WTC11 (cell line): ENCODE results near the gene SNX32. TPM values are rescaled to one million over a fixed set of nuclear protein-coding genes. Genes with fewer than 3 reads are reported as not detected.

Source experiments
- ATAC-seq: fragments of 200-7000 bp; cut with Tn5 transposase; 2 replicates; pipeline ENCODE4 v1.10.0; 2021; ENCODE audit warnings: mild to moderate bottlenecking, moderate library complexity
- CTCF ChIA-PET: fragments of 300-600 bp; sonication (Branson Sonifier 250); formaldehyde crosslinking; loops from one replicate; lab custom pipeline; 2021; ENCODE audit warnings: antibody characterized with exemption; lab: Charles Lee
- POLR2A ChIA-PET: fragments of 350-600 bp; sonication (Branson Sonifier 250); formaldehyde crosslinking; loops from one replicate; lab custom pipeline; 2021; ENCODE audit warnings: antibody characterized with exemption; lab: Charles Lee
- DNase-seq: peaks from one replicate; pipeline ENCODE4 v3.0.0; 2021; ENCODE audit warnings: low spot score
- H3K27ac Mint-ChIP-seq: 2 replicates; pipeline ENCODE4 v1.8.0; 2021; ENCODE audit warnings: mixed read lengths
- H3K27me3 Mint-ChIP-seq: 2 replicates; pipeline ENCODE4 v1.8.0; 2021; ENCODE audit warnings: low read depth, mild to moderate bottlenecking, moderate library complexity, mixed read lengths
- H3K36me3 Mint-ChIP-seq: 2 replicates; pipeline ENCODE4 v1.8.0; 2021; ENCODE audit warnings: mixed read lengths
- H3K4me1 Mint-ChIP-seq: 2 replicates; pipeline ENCODE4 v1.8.0; 2022; ENCODE audit warnings: mixed read lengths
- H3K4me3 Mint-ChIP-seq: 2 replicates; pipeline ENCODE4 v1.8.0; 2021; ENCODE audit warnings: mild to moderate bottlenecking, moderate library complexity, mixed read lengths
- H3K9me3 Mint-ChIP-seq: 2 replicates; pipeline ENCODE4 v1.8.0; 2021; ENCODE audit warnings: mixed read lengths
- AR ChIP-seq: fragments of 250-450 bp; sonication (Bioruptor Pico); IDR thresholded peaks from 2 replicates; pipeline ENCODE4 v1.9.0; 2021; ENCODE audit warnings: mild to moderate bottlenecking
- ATF2 ChIP-seq: sonication (generic); formaldehyde crosslinking; IDR thresholded peaks from 2 replicates; pipeline ENCODE4 v1.8.1; 2022; ENCODE audit warnings: low read depth, missing genetic modification reagents, borderline replicate concordance
- CBFB ChIP-seq: sonication (generic); formaldehyde crosslinking; IDR thresholded peaks from 2 replicates; pipeline ENCODE4 v1.8.1; 2022; ENCODE audit warnings: mild to moderate bottlenecking, low read depth, missing genetic modification reagents
- E2F4 ChIP-seq: sonication (generic); formaldehyde crosslinking; IDR thresholded peaks from 2 replicates; pipeline ENCODE4 v1.8.1; 2022; ENCODE audit warnings: low read depth, mild to moderate bottlenecking, moderate library complexity, missing genetic modification reagents, borderline replicate concordance
- ETV6 ChIP-seq: sonication (generic); formaldehyde crosslinking; IDR thresholded peaks from 2 replicates; pipeline ENCODE4 v1.8.1; 2022; ENCODE audit warnings: mild to moderate bottlenecking, missing genetic modification reagents
- NFATC4 ChIP-seq: fragments of 250-450 bp; sonication (Bioruptor Pico); IDR thresholded peaks from 2 replicates; pipeline ENCODE4 v1.9.0; 2021; ENCODE audit warnings: mild to moderate bottlenecking
- NR3C1 ChIP-seq: sonication (generic); formaldehyde crosslinking; conservative IDR thresholded peaks from 2 replicates; pipeline ENCODE4 v1.8.1; 2023; ENCODE audit warnings: low read depth, mild to moderate bottlenecking, missing genetic modification reagents
- PREB ChIP-seq: sonication (generic); formaldehyde crosslinking; IDR thresholded peaks from 2 replicates; pipeline ENCODE4 v1.8.1; 2022; ENCODE audit warnings: mild to moderate bottlenecking, missing genetic modification reagents, moderate library complexity, borderline replicate concordance
- ZNF317 ChIP-seq: sonication (generic); formaldehyde crosslinking; IDR thresholded peaks from 2 replicates; pipeline ENCODE4 v1.8.1; 2023; ENCODE audit warnings: low read depth, mild to moderate bottlenecking, moderate library complexity, missing genetic modification reagents, borderline replicate concordance
- ZNF396 ChIP-seq: fragments of 250-450 bp; sonication (Bioruptor Pico); IDR thresholded peaks from 2 replicates; pipeline ENCODE4 v1.8.0; 2021; ENCODE audit warnings: mild to moderate bottlenecking, moderate library complexity, borderline replicate concordance
- total RNA-seq: library from RNA; stranded (reverse); gene quantifications from 3 replicates; pipeline ENCODE4 v1.2.3, GENCODE V29; 2021
- TF ChIP-seq, protein P1 (sequence below): sonication (generic); formaldehyde crosslinking; IDR thresholded peaks from 2 replicates; pipeline ENCODE4 v1.8.1; 2023; ENCODE audit warnings: mild to moderate bottlenecking, missing genetic modification reagents
- TF ChIP-seq, protein P2 (sequence below): sonication (generic); formaldehyde crosslinking; IDR thresholded peaks from 2 replicates; pipeline ENCODE4 v1.8.0; 2022; ENCODE audit warnings: mild to moderate bottlenecking, missing genetic modification reagents
- TF ChIP-seq, protein P3 (sequence below): sonication (generic); formaldehyde crosslinking; IDR thresholded peaks from 2 replicates; pipeline ENCODE4 v1.8.1; 2023; ENCODE audit warnings: mild to moderate bottlenecking, missing genetic modification reagents, borderline replicate concordance
- TF ChIP-seq, protein P4 (sequence below): sonication (generic); formaldehyde crosslinking; IDR thresholded peaks from 2 replicates; pipeline ENCODE4 v1.8.0; 2023; ENCODE audit warnings: missing genetic modification reagents, mild to moderate bottlenecking, borderline replicate concordance

Gene SNX32
- total RNA-seq, 1 experiment from 2014 or later, result 2.9 TPM

DNA sequence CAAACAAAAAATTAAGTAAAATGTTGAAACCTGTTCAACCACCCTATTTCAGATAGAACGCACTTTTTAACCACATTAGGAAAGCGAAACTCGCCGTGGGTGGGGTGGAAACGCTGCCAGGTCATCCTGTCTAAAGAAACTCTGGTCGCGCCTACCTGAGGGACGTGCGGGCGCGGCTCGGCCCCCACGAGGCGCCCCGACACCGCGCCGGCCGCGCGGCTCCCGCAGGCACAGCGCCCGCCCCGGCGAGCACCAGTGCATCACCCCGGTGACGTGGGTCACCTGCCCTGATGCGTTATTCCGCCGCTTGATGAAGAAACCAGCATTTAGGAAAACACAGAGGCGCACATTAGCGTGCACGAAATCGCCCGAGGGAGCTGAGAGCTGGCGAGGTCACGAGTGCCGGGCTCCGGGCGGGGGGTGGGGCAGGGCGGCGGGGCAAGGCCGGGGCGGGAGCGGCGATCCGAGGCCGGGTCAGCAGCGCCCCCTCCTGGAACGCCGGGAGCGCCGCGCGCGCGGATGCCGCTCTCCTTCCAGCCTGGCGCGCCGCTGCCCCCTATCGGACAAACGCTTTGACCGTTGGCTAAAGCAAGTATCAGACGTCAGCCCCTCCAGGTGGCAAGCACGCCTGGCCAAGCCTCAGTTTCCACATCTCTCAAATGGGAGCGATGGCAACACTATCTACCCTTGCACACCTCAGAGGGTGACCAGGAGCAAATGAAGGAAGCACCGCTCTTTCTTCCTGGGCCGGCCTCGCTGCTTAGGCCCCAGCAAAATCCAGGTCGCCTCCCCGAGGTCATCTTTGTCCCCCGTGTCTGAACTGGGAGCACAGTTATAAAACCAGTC lies 15.7 kb upstream of the SNX32 start (continued):
- TF ChIP-seq, protein P1, sequence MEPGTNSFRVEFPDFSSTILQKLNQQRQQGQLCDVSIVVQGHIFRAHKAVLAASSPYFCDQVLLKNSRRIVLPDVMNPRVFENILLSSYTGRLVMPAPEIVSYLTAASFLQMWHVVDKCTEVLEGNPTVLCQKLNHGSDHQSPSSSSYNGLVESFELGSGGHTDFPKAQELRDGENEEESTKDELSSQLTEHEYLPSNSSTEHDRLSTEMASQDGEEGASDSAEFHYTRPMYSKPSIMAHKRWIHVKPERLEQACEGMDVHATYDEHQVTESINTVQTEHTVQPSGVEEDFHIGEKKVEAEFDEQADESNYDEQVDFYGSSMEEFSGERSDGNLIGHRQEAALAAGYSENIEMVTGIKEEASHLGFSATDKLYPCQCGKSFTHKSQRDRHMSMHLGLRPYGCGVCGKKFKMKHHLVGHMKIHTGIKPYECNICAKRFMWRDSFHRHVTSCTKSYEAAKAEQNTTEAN (CRISPR knock-in tag), result no peak
- TF ChIP-seq CBFB (CRISPR knock-in tag) (no peak), PREB (CRISPR knock-in tag) (no peak), AR (CRISPR knock-in tag) (no peak), ETV6 (no peak), ZNF396 (no peak), NR3C1 (CRISPR knock-in tag) (no peak)
- TF ChIP-seq, protein P2, sequence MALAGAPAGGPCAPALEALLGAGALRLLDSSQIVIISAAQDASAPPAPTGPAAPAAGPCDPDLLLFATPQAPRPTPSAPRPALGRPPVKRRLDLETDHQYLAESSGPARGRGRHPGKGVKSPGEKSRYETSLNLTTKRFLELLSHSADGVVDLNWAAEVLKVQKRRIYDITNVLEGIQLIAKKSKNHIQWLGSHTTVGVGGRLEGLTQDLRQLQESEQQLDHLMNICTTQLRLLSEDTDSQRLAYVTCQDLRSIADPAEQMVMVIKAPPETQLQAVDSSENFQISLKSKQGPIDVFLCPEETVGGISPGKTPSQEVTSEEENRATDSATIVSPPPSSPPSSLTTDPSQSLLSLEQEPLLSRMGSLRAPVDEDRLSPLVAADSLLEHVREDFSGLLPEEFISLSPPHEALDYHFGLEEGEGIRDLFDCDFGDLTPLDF, result no peak
- TF ChIP-seq, all 79 proteins: peak for 9

- H3K4me1 Mint-ChIP-seq, result 0 out of 2 replicates have a peak, but pooled peaks cover 5% of the 10 kb centered on the region
- H3K4me3 Mint-ChIP-seq, result no peak overlapping the region
- CTCF ChIA-PET, result interaction anchor here (1.0 to 6.2 kb wide), 7 partner anchors 39 to 109 kb away, joined by 3 to 159 read pairs (median 5); partner anchors contain the start of genes AP5B1, KAT5 and MUS81
- H3K27ac Mint-ChIP-seq, result peak overlapping the region; percentile 36; the same call in 1 of the 2 replicates
- peaks cover 15% of the 10 kb centered on the region for H3K27me3 Mint-ChIP-seq
- H3K36me3 Mint-ChIP-seq, result no peaks in the 10 kb centered on the region
- POLR2A ChIA-PET, result interaction anchor here (1.7 kb wide), 1 partner anchor 109 kb away, joined by 3 read pairs; the partner anchor contains the start of gene KAT5
- no peak for DNase-seq
- ATAC-seq, result no peak
- 0 out of 2 replicates have a peak, but pooled peaks cover 3% of the 10 kb centered on the region for H3K9me3 Mint-ChIP-seq
- TF ChIP-seq, protein P3, sequence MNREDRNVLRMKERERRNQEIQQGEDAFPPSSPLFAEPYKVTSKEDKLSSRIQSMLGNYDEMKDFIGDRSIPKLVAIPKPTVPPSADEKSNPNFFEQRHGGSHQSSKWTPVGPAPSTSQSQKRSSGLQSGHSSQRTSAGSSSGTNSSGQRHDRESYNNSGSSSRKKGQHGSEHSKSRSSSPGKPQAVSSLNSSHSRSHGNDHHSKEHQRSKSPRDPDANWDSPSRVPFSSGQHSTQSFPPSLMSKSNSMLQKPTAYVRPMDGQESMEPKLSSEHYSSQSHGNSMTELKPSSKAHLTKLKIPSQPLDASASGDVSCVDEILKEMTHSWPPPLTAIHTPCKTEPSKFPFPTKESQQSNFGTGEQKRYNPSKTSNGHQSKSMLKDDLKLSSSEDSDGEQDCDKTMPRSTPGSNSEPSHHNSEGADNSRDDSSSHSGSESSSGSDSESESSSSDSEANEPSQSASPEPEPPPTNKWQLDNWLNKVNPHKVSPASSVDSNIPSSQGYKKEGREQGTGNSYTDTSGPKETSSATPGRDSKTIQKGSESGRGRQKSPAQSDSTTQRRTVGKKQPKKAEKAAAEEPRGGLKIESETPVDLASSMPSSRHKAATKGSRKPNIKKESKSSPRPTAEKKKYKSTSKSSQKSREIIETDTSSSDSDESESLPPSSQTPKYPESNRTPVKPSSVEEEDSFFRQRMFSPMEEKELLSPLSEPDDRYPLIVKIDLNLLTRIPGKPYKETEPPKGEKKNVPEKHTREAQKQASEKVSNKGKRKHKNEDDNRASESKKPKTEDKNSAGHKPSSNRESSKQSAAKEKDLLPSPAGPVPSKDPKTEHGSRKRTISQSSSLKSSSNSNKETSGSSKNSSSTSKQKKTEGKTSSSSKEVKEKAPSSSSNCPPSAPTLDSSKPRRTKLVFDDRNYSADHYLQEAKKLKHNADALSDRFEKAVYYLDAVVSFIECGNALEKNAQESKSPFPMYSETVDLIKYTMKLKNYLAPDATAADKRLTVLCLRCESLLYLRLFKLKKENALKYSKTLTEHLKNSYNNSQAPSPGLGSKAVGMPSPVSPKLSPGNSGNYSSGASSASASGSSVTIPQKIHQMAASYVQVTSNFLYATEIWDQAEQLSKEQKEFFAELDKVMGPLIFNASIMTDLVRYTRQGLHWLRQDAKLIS (CRISPR knock-in tag), result no peak
- TF ChIP-seq NFATC4 (CRISPR knock-in tag), result no peak
- TF ChIP-seq E2F4 (CRISPR knock-in tag), result no peak
- TF ChIP-seq ZNF317 (CRISPR knock-in tag), result no peak
- TF ChIP-seq, protein P4, sequence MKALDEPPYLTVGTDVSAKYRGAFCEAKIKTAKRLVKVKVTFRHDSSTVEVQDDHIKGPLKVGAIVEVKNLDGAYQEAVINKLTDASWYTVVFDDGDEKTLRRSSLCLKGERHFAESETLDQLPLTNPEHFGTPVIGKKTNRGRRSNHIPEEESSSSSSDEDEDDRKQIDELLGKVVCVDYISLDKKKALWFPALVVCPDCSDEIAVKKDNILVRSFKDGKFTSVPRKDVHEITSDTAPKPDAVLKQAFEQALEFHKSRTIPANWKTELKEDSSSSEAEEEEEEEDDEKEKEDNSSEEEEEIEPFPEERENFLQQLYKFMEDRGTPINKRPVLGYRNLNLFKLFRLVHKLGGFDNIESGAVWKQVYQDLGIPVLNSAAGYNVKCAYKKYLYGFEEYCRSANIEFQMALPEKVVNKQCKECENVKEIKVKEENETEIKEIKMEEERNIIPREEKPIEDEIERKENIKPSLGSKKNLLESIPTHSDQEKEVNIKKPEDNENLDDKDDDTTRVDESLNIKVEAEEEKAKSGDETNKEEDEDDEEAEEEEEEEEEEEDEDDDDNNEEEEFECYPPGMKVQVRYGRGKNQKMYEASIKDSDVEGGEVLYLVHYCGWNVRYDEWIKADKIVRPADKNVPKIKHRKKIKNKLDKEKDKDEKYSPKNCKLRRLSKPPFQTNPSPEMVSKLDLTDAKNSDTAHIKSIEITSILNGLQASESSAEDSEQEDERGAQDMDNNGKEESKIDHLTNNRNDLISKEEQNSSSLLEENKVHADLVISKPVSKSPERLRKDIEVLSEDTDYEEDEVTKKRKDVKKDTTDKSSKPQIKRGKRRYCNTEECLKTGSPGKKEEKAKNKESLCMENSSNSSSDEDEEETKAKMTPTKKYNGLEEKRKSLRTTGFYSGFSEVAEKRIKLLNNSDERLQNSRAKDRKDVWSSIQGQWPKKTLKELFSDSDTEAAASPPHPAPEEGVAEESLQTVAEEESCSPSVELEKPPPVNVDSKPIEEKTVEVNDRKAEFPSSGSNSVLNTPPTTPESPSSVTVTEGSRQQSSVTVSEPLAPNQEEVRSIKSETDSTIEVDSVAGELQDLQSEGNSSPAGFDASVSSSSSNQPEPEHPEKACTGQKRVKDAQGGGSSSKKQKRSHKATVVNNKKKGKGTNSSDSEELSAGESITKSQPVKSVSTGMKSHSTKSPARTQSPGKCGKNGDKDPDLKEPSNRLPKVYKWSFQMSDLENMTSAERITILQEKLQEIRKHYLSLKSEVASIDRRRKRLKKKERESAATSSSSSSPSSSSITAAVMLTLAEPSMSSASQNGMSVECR (CRISPR knock-in tag), result no peak
- TF ChIP-seq ATF2 (CRISPR knock-in tag), result no peak
Observed at GRCh38 chr11:65821107-65821506, 12.7 kb upstream of the SNX32 start.
